Activated CD4-positive, alpha-beta T cell treated with anti-CD3 and anti-CD28 coated beads, Interleukin-2, amount 50 U/mL, for 48 hours (primary cell): ENCODE data around the gene OAF.

ENCODE experiments used
- DNase-seq, 2 experiments: peaks; one replicate each; pipeline ENCODE4 v3.0.0-alpha.2; 2020

OAF gene

GRCh38 chr11:120184371-120184945, 26.4 kb upstream of the OAF start:
- DNase-seq = no peak

- no peak for DNase-seq
Observed at GRCh38 chr11:120184946-120185705, 25.7 kb upstream of the OAF start.

- no peak for DNase-seq
Observed at GRCh38 chr11:120185706-120186455, 25.0 kb upstream of the OAF start.

- DNase-seq = no peak
Observed at GRCh38 chr11:120186456-120186773, 24.4 kb upstream of the OAF start.

- DNase-seq = peak; percentile 21 to 27
Observed at GRCh38 chr11:120186774-120187591, 23.8 kb upstream of the OAF start.

GRCh38 chr11:120188371-120188770, 22.5 kb upstream of the OAF start:
- no peak for DNase-seq

- DNase-seq = no peak
Observed at GRCh38 chr11:120188811-120189455, 21.9 kb upstream of the OAF start.

GRCh38 chr11:120191058-120191457, 19.8 kb upstream of the OAF start:
- DNase-seq = no peak

- DNase-seq = no peak
Observed at GRCh38 chr11:120192831-120193625, 17.8 kb upstream of the OAF start.

GRCh38 chr11:120194166-120194565, 16.7 kb upstream of the OAF start:
- no peak for DNase-seq

GRCh38 chr11:120195601-120196320, 15.1 kb upstream of the OAF start:
- no peak for DNase-seq

- DNase-seq = no peak
Observed at GRCh38 chr11:120196826-120197225, 14.0 kb upstream of the OAF start.

- no peak for DNase-seq
Observed at GRCh38 chr11:120197251-120197891, 13.5 kb upstream of the OAF start.

- no peak for DNase-seq
Observed at GRCh38 chr11:120197977-120198376, 12.9 kb upstream of the OAF start.

- no peak for DNase-seq
Observed at GRCh38 chr11:120198403-120198786, 12.4 kb upstream of the OAF start.

- DNase-seq = no peak
Observed at GRCh38 chr11:120198787-120199469, 11.9 kb upstream of the OAF start.

GRCh38 chr11:120199613-120200012, 11.2 kb upstream of the OAF start:
- no peak for DNase-seq

- DNase-seq = no peak
Observed at GRCh38 chr11:120200677-120201076, 10.2 kb upstream of the OAF start.

GRCh38 chr11:120201653-120202052, 9.2 kb upstream of the OAF start:
- DNase-seq = no peak

GRCh38 chr11:120203626-120204025, 7.2 kb upstream of the OAF start:
- DNase-seq = no peak
